GM12878 (cell line): ENCODE data around the gene SIX5. TPM values are rescaled to one million over a fixed set of nuclear protein-coding genes. Genes with fewer than 3 reads are reported as not detected.
A peak's percentile ranks its signal among the peaks of the same experiment; 100 is the strongest.
"Not testable (repeated sequence)": the region's sequence is repeated elsewhere in the genome, so short reads cannot be mapped to it uniquely, and the experiment has no call there.

Source experiments
- ATAC-seq: fragments of 200-7000 bp; cut with Tn5 transposase; 3 replicates; pipeline ENCODE4 v1.9.1; 2020; ENCODE audit warnings: mild to moderate bottlenecking, moderate library complexity
- BruUV-seq: library from RNA; stranded (reverse); fragments of 400-500 nt; replicated peaks from 2 replicates; lab custom pipeline; 2021; lab: Mats Ljungman, UMichigan
- CTCF ChIA-PET: fragments of 300-600 bp; sonication (Branson Sonifier 250); formaldehyde crosslinking; extraction: SDS; loops from one replicate; lab custom pipeline; 2021; ENCODE audit warnings: inconsistent platforms; lab: Yijun Ruan, JAX
- POLR2A ChIA-PET: fragments of 350-600 bp; formaldehyde crosslinking; extraction: SDS; loops from one replicate; lab custom pipeline; 2021; ENCODE audit warnings: inconsistent platforms; lab: Charles Lee
- RAD21 ChIA-PET: fragments of 300-600 bp; sonication (Branson Sonifier 250); formaldehyde crosslinking; loops from one replicate; lab custom pipeline; 2023; ENCODE audit warnings: antibody characterized with exemption; ENCODE audit not compliant: unreplicated experiment; lab: Charles Lee
- SMC1A ChIA-PET: fragments of 300-600 bp; sonication (Branson Sonifier 250); formaldehyde crosslinking; loops from one replicate; lab custom pipeline; 2023; ENCODE audit not compliant: unreplicated experiment, uncharacterized antibody; lab: Charles Lee
- DNase-seq: peaks from one replicate; pipeline ENCODE4 v3.0.0-alpha.2; 2011; ENCODE audit warnings: low read depth, low spot score
- FAIRE-seq: peaks from 3 replicates; lab custom pipeline; 2011; peaks lifted over from hg19 to GRCh38; lab: Jason Lieb, UNC
- H2AFZ ChIP-seq: 2 replicates; pipeline ENCODE4 v1.6.0; 2011; ENCODE audit warnings: low read depth, low read length, control low read depth; ENCODE audit not compliant: control insufficient read depth
- H3K27ac ChIP-seq: 2 replicates; pipeline ENCODE4 v1.5.1; 2011; ENCODE audit warnings: control low read depth; ENCODE audit not compliant: control insufficient read depth, insufficient read depth
- H3K27me3 ChIP-seq, 2 experiments: replicated peaks in 1 of 2; 2 replicates each; pipeline versions ENCODE4 v1.6.0 to v1.6.1; 2011; ENCODE audit warnings: low read length in 1 of 2; ENCODE audit not compliant: control insufficient read depth in 2 of 2, insufficient read depth in 2 of 2
- H3K36me3 ChIP-seq, 2 experiments: 2 replicates each; pipeline ENCODE4 v1.5.1; 2011; ENCODE audit warnings: low read length in 1 of 2; ENCODE audit not compliant: control insufficient read depth in 2 of 2, insufficient read depth in 2 of 2
- H3K4me1 ChIP-seq: 2 replicates; pipeline ENCODE4 v1.6.1; 2011; ENCODE audit warnings: mild to moderate bottlenecking, low read length, moderate library complexity, mixed read lengths; ENCODE audit not compliant: control insufficient read depth, insufficient read depth
- H3K4me2 ChIP-seq: 2 replicates; pipeline ENCODE4 v1.6.0; 2011; ENCODE audit warnings: control low read depth; ENCODE audit not compliant: control insufficient read depth, insufficient read depth
- H3K4me3 ChIP-seq: fragments of 200-600 bp; sonication (generic); 2 replicates; pipeline ENCODE4 v1.5.1; 2016
- H3K79me2 ChIP-seq: 2 replicates; pipeline ENCODE4 v1.6.0; 2011; ENCODE audit warnings: low read length; ENCODE audit not compliant: control insufficient read depth, insufficient read depth
- H3K9ac ChIP-seq: 2 replicates; pipeline ENCODE4 v1.8.0; 2011; ENCODE audit warnings: low read length, control low read depth, mixed read lengths; ENCODE audit not compliant: control insufficient read depth, insufficient read depth
- H3K9me3 ChIP-seq: replicated peaks from 3 replicates; pipeline ENCODE4 v1.5.1; 2011; ENCODE audit warnings: mild to moderate bottlenecking, low read length; ENCODE audit not compliant: control insufficient read depth, insufficient read depth
- H4K20me1 ChIP-seq: 2 replicates; pipeline ENCODE4 v1.6.0; 2011; ENCODE audit not compliant: control insufficient read depth, insufficient read depth
- MLLT1 ChIP-seq: fragments of 450-650 bp; IDR thresholded peaks from 2 replicates; pipeline ENCODE4 v1.6.1; 2016; ENCODE audit warnings: mild to moderate bottlenecking
- WGBS: methylation state at CpG from one replicate; pipeline ENCODE4 v1.1.6; 2016; ENCODE audit warnings: low lambda C conversion rate; ENCODE audit not compliant: insufficient replicate concordance, insufficient coverage; ENCODE audit errors: missing lambda C conversion rate; 5-methylcytosine and 5-hydroxymethylcytosine counted together
- in situ Hi-C: fragments of 300-500 bp; cut with MboI; formaldehyde crosslinking; loops from 9 replicates; pipeline ENCODE4 v1.14.3; 2018; ENCODE audit warnings: mixed read lengths
- intact Hi-C: fragments of 100-400 bp; cut with micrococcal nuclease; formaldehyde crosslinking; loops from one replicate; pipeline ENCODE4 v1.14.2; 2022; ENCODE audit not compliant: unreplicated experiment
- polyA plus RNA-seq, 11 experiments: library from polyadenylated mRNA; depleted of rRNA in 4 of 11; unstranded in 6 of 11; stranded (reverse) in 5 of 11; fragments of >200 nt; fragmentation: Nextera tagmentation in 4 of 11; fragmentation: Illumina TruSeq in 1 of 11; extraction: Ambion mirVana in 4 of 11; extraction: Trizol in 1 of 11; gene quantifications; 1 replicate in 1 of 11; 2 replicates in 10 of 11; pipeline versions ENCODE4 v1.2.1 to v1.2.3, GENCODE V29; 2011 to 2016; ENCODE audit warnings: inconsistent platforms in 2 of 11, missing spikeins in 2 of 11, low read depth in 1 of 11
- total RNA-seq, 4 experiments: library from RNA; depleted of rRNA in 3 of 4; stranded (reverse); fragments of >200 nt in 3 of 4; fragmentation: Illumina TruSeq in 1 of 4; extraction: Trizol in 1 of 4; gene quantifications; 2 replicates each; pipeline versions ENCODE4 v1.2.1 to v1.2.3, GENCODE V29; 2013 to 2021

The SIX5 gene
- total and polyA plus RNA-seq, 10 of the 15 experiments (the other 5 are each of a cell fraction or from before 2014, with no cell fraction given), result 1.9 to 10.5 (median 3.0) TPM; not detected in 2

GRCh38 chr19:45728683-45729082 lies 40.4 kb downstream of the SIX5 start:
- H3K79me2 ChIP-seq, result peaks cover 71% of the 10 kb centered on the region
- not testable (repeated sequence) for H3K27me3 ChIP-seq, H3K36me3 ChIP-seq
- peak; percentile 76; the same call in 1 of the 2 replicates for TF ChIP-seq MLLT1
- TF ChIP-seq, all 136 proteins: peak for 1; not testable (repeated sequence) for 135
- peak overlapping the region; percentile 60; the same call in 1 of the 2 replicates for H3K4me3 ChIP-seq
- CTCF ChIA-PET, result interaction anchor here (1.9 kb wide), 1 partner anchor 71 kb away, joined by 5 read pairs; no protein-coding TSS in a partner anchor
- ATAC-seq, FAIRE-seq, H2AFZ ChIP-seq, H3K4me1 ChIP-seq, H4K20me1 ChIP-seq, in situ Hi-C loops, intact Hi-C loops, H3K27ac ChIP-seq, H3K9me3 ChIP-seq, DNase-seq, RAD21 ChIA-PET, BruUV-seq, H3K9ac ChIP-seq: not testable (repeated sequence)
- POLR2A ChIA-PET, result interaction anchor here (3.8 kb wide), 1 partner anchor 11 kb away, joined by 58 read pairs; no protein-coding TSS in a partner anchor
- SMC1A ChIA-PET, result interaction anchor here (2.2 to 2.9 kb wide), 2 partner anchors 12 to 37 kb away, joined by 11 to 35 read pairs; partner anchors contain the start of genes QPCTL and SNRPD2
- peak overlapping the region; percentile 31 for H3K4me2 ChIP-seq
- 98% methylated on average over 18 of the region's 18 CpGs for WGBS

- H4K20me1 ChIP-seq, H2AFZ ChIP-seq, H3K27me3 ChIP-seq, FAIRE-seq, intact Hi-C loops, BruUV-seq, H3K27ac ChIP-seq, H3K9me3 ChIP-seq, ATAC-seq, H3K4me2 ChIP-seq, H3K4me3 ChIP-seq, DNase-seq, in situ Hi-C loops, H3K9ac ChIP-seq: not testable (repeated sequence)
- CTCF ChIA-PET, result interaction anchor here (1.0 to 1.8 kb wide), 2 partner anchors 10 to 30 kb away, joined by 4 to 9 read pairs; partner anchors contain the start of gene FBXO46
- WGBS, result 98% methylated on average over 11 of the region's 11 CpGs
- SMC1A ChIA-PET, result interaction anchor here (1.3 kb wide), 1 partner anchor 10 kb away, joined by 5 read pairs; no protein-coding TSS in a partner anchor
- H3K36me3 ChIP-seq, result peaks cover 8 to 25% of the 10 kb centered on the region in 2 experiments
- H3K4me1 ChIP-seq, result peaks cover 13% of the 10 kb centered on the region
- POLR2A ChIA-PET, result interaction anchor here (1.1 to 5.9 kb wide), 2 partner anchors 10 to 28 kb away, joined by 3 to 58 read pairs; partner anchors contain the start of genes FBXO46 and SNRPD2
- RAD21 ChIA-PET, result interaction anchor here (0.7 kb wide), 1 partner anchor 8 kb away, joined by 3 read pairs; no protein-coding TSS in a partner anchor
- H3K79me2 ChIP-seq, result peaks cover 68% of the 10 kb centered on the region
These were observed 49.0 kb downstream of the SIX5 start for GRCh38 chr19:45720065-45720464.
